ENCODE measurements around the gene GHRH. TPM values are rescaled to one million over a fixed set of nuclear protein-coding genes. Genes with fewer than 3 reads are reported as not detected.

Gene GHRH
- total RNA-seq, 1 experiment from 2014 or later = not detected

- H3K36me3 Mint-ChIP-seq (ENCODE audit: insufficient read depth in 1 of 3, low read depth in 3 of 3) = peaks cover 58 to 97% (median 94%) of the 10 kb centered on the region in 3 experiments; a peak in 6 of 7 replicates
- peaks cover 14 to 18% of the 10 kb centered on the region in 2 experiments for H3K4me1 Mint-ChIP-seq
- H3K23ac ChIP-seq (ENCODE audit: insufficient read length, low read depth, low read length) = no peak overlapping the region
- H2AK5ac ChIP-seq (ENCODE audit: insufficient read length, low read length) = no peak overlapping the region
- no peaks in the 10 kb centered on the region for H3K27me3 ChIP-seq (ENCODE audit: insufficient read depth, low read length)
- no peak overlapping the region for H2BK20ac ChIP-seq (ENCODE audit: low read depth, low read length, poor library complexity, severe bottlenecking)
- H3K4me1 ChIP-seq (ENCODE audit: insufficient read depth, low read length) = peaks cover under 1% of the 10 kb centered on the region; the same call in 1 of the 2 replicates
- no peak overlapping the region for H3K14ac ChIP-seq (ENCODE audit: insufficient read depth, low read length)
- H3K27ac Mint-ChIP-seq = no peak overlapping the region
- H3K18ac ChIP-seq (ENCODE audit: insufficient read length, low read depth, low read length) = no peak overlapping the region
- no peak overlapping the region for H4K8ac ChIP-seq (replicated peaks; ENCODE audit: insufficient read length, low read depth, low read length)
- H3K4ac ChIP-seq (ENCODE audit: low read depth, low read length) = no peak overlapping the region
- no peak overlapping the region for H4K5ac ChIP-seq (ENCODE audit: insufficient read length, low read depth, low read length)
- H3K27ac ChIP-seq (ENCODE audit: insufficient read length, low read depth, low read length) = no peak overlapping the region
- H2BK5ac ChIP-seq (ENCODE audit: insufficient read length, low read length) = no peak overlapping the region
- no peaks in the 10 kb centered on the region for H3K27me3 Mint-ChIP-seq (ENCODE audit: low read depth)
- H2BK120ac ChIP-seq (ENCODE audit: low read depth, low read length, poor library complexity, severe bottlenecking) = no peak overlapping the region
- H3K9me3 ChIP-seq (ENCODE audit: control insufficient read depth, low read depth, low read length) = no peaks in the 10 kb centered on the region
- no peak overlapping the region for H2BK12ac ChIP-seq (ENCODE audit: insufficient read length, low read depth, low read length)
- H3K79me2 ChIP-seq (ENCODE audit: insufficient read depth, low read length) = no peaks in the 10 kb centered on the region
- no peak overlapping the region for H4K91ac ChIP-seq (ENCODE audit: insufficient read length, low read depth, low read length)
- DNase-seq = no peak
- H2BK15ac ChIP-seq (ENCODE audit: low read depth, low read length) = no peak overlapping the region
- no peak overlapping the region for H3K56ac ChIP-seq (ENCODE audit: insufficient read length, low read depth, low read length)
- H3K4me3 Mint-ChIP-seq = no peak overlapping the region
- WGBS (ENCODE audit: extremely low coverage, insufficient read length, low lambda C conversion rate) = no CpG with 5 or more reads among the region's 6 CpGs
- no peak for TF ChIP-seq CTCF (conservative IDR thresholded peaks at IDR 0.05)
- H2AFZ ChIP-seq (ENCODE audit: low read length) = no peak overlapping the region
- no peak overlapping the region for H3K4me2 ChIP-seq (ENCODE audit: insufficient read depth, insufficient read length, low read length)
- H3K9me3 Mint-ChIP-seq = no peaks in the 10 kb centered on the region
- H3T11ph ChIP-seq (ENCODE audit: low read length) = no peak overlapping the region
- H3K23me2 ChIP-seq (ENCODE audit: insufficient read length, low read depth, low read length, poor library complexity, severe bottlenecking) = no peaks in the 10 kb centered on the region
- H3K79me1 ChIP-seq (ENCODE audit: insufficient read depth, low read depth, low read length, poor library complexity, severe bottlenecking) = no peaks in the 10 kb centered on the region
- H3K9ac ChIP-seq (ENCODE audit: extremely low read depth, insufficient read length, low read length) = no peak overlapping the region
- H4K20me1 ChIP-seq (ENCODE audit: control insufficient read depth, insufficient read depth, insufficient read length) = no peaks in the 10 kb centered on the region
Observed at GRCh38 chr20:37235065-37235464, 26.5 kb downstream of the GHRH start.
